Activated T-helper 1 cell treated with anti-CD3 and anti-CD28 coated beads, Interleukin-12 subunit alpha, Interleukin-12 subunit beta, Interleukin-2, Interleukin-4 antibody, amounts not matched to agents 30 ng/mL and 10 ng/mL and 1 ng/mL, durations not matched to agents 14 hours and 24 hours and 36 hours (primary cell): ENCODE measurements around the gene AMZ1. TPM values are rescaled to one million over a fixed set of nuclear protein-coding genes. Genes with fewer than 3 reads are reported as not detected.
"Not testable (repeated sequence)": the region's sequence is repeated elsewhere in the genome, so short reads cannot be mapped to it uniquely, and the experiment has no call there.

Experiments
- DNase-seq: peaks from one replicate; pipeline ENCODE4 v3.0.0; 2021; ENCODE audit warnings: low spot score
- H3K27ac Mint-ChIP-seq: one replicate; pipeline ENCODE4 v1.8.0; 2021; ENCODE audit warnings: mild to moderate bottlenecking, mixed read lengths
- H3K27me3 Mint-ChIP-seq: one replicate; pipeline ENCODE4 v1.8.0; 2022; ENCODE audit warnings: mild to moderate bottlenecking, moderate library complexity, mixed read lengths; ENCODE audit not compliant: insufficient read depth
- H3K36me3 Mint-ChIP-seq: one replicate; pipeline ENCODE4 v1.8.0; 2021; ENCODE audit warnings: low read depth, mixed read lengths
- H3K4me1 Mint-ChIP-seq: one replicate; pipeline ENCODE4 v1.8.0; 2021; ENCODE audit warnings: low read depth, mixed read lengths
- H3K4me3 Mint-ChIP-seq: one replicate; pipeline ENCODE4 v1.8.0; 2021; ENCODE audit warnings: mild to moderate bottlenecking, moderate library complexity, mixed read lengths
- H3K9me3 Mint-ChIP-seq: one replicate; pipeline ENCODE4 v1.8.0; 2021; ENCODE audit warnings: mixed read lengths
- intact Hi-C: fragments of 100-400 bp; cut with micrococcal nuclease; formaldehyde crosslinking; loops from one replicate; pipeline ENCODE4 v1.15.1; 2024
- total RNA-seq: library from RNA; stranded (reverse); gene quantifications from 2 replicates; pipeline ENCODE4 v1.2.3, GENCODE V29; 2022

Gene AMZ1
- total RNA-seq, 1 donor from 2014 or later = 0.05 TPM

- Mint-ChIP-seq H3K4me1 (peaks cover 31% of the 10 kb centered on the region), H3K4me3 (no peak overlapping the region), H3K27me3 (peaks cover 3% of the 10 kb centered on the region), H3K27ac (no peak overlapping the region), H3K36me3 (peaks cover 22% of the 10 kb centered on the region), H3K9me3 (no peaks in the 10 kb centered on the region)
- no peak for DNase-seq
- intact Hi-C loops = no loop called here
Measured at GRCh38 chr7:2735744-2736143, 47.7 kb downstream of the AMZ1 start.

GRCh38 chr7:2736411-2736914, 48.5 kb downstream of the AMZ1 start:
- Mint-ChIP-seq H3K36me3 (peaks cover 19% of the 10 kb centered on the region), H3K4me3 (no peak overlapping the region), H3K4me1 (peaks cover 27% of the 10 kb centered on the region), H3K27ac (no peak overlapping the region), H3K9me3 (no peaks in the 10 kb centered on the region), H3K27me3 (peaks cover 5% of the 10 kb centered on the region)
- no peak for DNase-seq
- intact Hi-C loops = no loop called here

GRCh38 chr7:2737005-2737743, 49.2 kb downstream of the AMZ1 start:
- H3K27ac Mint-ChIP-seq, H3K27me3 Mint-ChIP-seq, H3K9me3 Mint-ChIP-seq, intact Hi-C loops, H3K4me3 Mint-ChIP-seq, DNase-seq: not testable (repeated sequence)
- peaks cover 14% of the 10 kb centered on the region for H3K36me3 Mint-ChIP-seq
- H3K4me1 Mint-ChIP-seq = peaks cover 20% of the 10 kb centered on the region

- Mint-ChIP-seq H3K36me3 (peaks cover 10% of the 10 kb centered on the region), H3K4me1 (peaks cover 19% of the 10 kb centered on the region), H3K27me3 (peaks cover 5% of the 10 kb centered on the region), H3K9me3 (no peaks in the 10 kb centered on the region), H3K4me3 (no peak overlapping the region), H3K27ac (no peak overlapping the region)
- DNase-seq = no peak
- intact Hi-C loops = no loop called here
Measured at GRCh38 chr7:2737771-2738540, 50.0 kb downstream of the AMZ1 start.

GRCh38 chr7:2738766-2739549, 51.0 kb downstream of the AMZ1 start:
- no peak overlapping the region for H3K27ac Mint-ChIP-seq
- peaks cover 6% of the 10 kb centered on the region for H3K36me3 Mint-ChIP-seq
- peaks cover 5% of the 10 kb centered on the region for H3K27me3 Mint-ChIP-seq
- H3K9me3 Mint-ChIP-seq = no peaks in the 10 kb centered on the region
- DNase-seq = no peak
- intact Hi-C loops = no loop called here
- H3K4me3 Mint-ChIP-seq = no peak overlapping the region
- peaks cover 13% of the 10 kb centered on the region for H3K4me1 Mint-ChIP-seq

GRCh38 chr7:2743523-2744185, 55.7 kb downstream of the AMZ1 start:
- H3K27ac Mint-ChIP-seq, intact Hi-C loops, H3K9me3 Mint-ChIP-seq, DNase-seq, H3K36me3 Mint-ChIP-seq, H3K27me3 Mint-ChIP-seq, H3K4me3 Mint-ChIP-seq: not testable (repeated sequence)
- peaks cover 14% of the 10 kb centered on the region for H3K4me1 Mint-ChIP-seq

- H3K36me3 Mint-ChIP-seq, H3K9me3 Mint-ChIP-seq, DNase-seq, H3K27ac Mint-ChIP-seq, H3K27me3 Mint-ChIP-seq, H3K4me3 Mint-ChIP-seq, intact Hi-C loops: not testable (repeated sequence)
- H3K4me1 Mint-ChIP-seq = peaks cover 15% of the 10 kb centered on the region
Measured at GRCh38 chr7:2748684-2749083, 60.7 kb downstream of the AMZ1 start.

GRCh38 chr7:2750004-2750407, 62.0 kb downstream of the AMZ1 start:
- peaks cover 2% of the 10 kb centered on the region for H3K9me3 Mint-ChIP-seq
- no peak overlapping the region for H3K4me3 Mint-ChIP-seq
- peaks cover 10% of the 10 kb centered on the region for H3K36me3 Mint-ChIP-seq
- intact Hi-C loops = no loop called here
- DNase-seq = no peak
- peaks cover 15% of the 10 kb centered on the region for H3K4me1 Mint-ChIP-seq
- H3K27ac Mint-ChIP-seq = no peak overlapping the region
- no peaks in the 10 kb centered on the region for H3K27me3 Mint-ChIP-seq

GRCh38 chr7:2751086-2751485, 63.1 kb downstream of the AMZ1 start:
- intact Hi-C loops = no loop called here
- Mint-ChIP-seq H3K27ac (no peak overlapping the region), H3K4me3 (no peak overlapping the region), H3K36me3 (peaks cover 17% of the 10 kb centered on the region), H3K27me3 (no peaks in the 10 kb centered on the region), H3K4me1 (peaks cover 15% of the 10 kb centered on the region), H3K9me3 (peaks cover 9% of the 10 kb centered on the region)
- no peak for DNase-seq

- Mint-ChIP-seq H3K27me3 (no peaks in the 10 kb centered on the region), H3K9me3 (peaks cover 9% of the 10 kb centered on the region), H3K27ac (no peak overlapping the region), H3K4me1 (peaks cover 35% of the 10 kb centered on the region), H3K4me3 (no peak overlapping the region), H3K36me3 (peaks cover 28% of the 10 kb centered on the region)
- intact Hi-C loops = no loop called here
- DNase-seq = no peak
Measured at GRCh38 chr7:2753148-2753547, 65.1 kb downstream of the AMZ1 start.

- Mint-ChIP-seq H3K4me3 (no peak overlapping the region), H3K27ac (peak overlapping the region; percentile 15), H3K36me3 (peaks cover 28% of the 10 kb centered on the region), H3K27me3 (no peaks in the 10 kb centered on the region), H3K9me3 (peaks cover 9% of the 10 kb centered on the region), H3K4me1 (peaks cover 42% of the 10 kb centered on the region)
- intact Hi-C loops = no loop called here
- DNase-seq = no peak
Measured at GRCh38 chr7:2754086-2754485, 66.1 kb downstream of the AMZ1 start.

GRCh38 chr7:2754912-2755311, 66.9 kb downstream of the AMZ1 start:
- H3K36me3 Mint-ChIP-seq = peaks cover 30% of the 10 kb centered on the region
- H3K4me3 Mint-ChIP-seq = no peak overlapping the region
- H3K9me3 Mint-ChIP-seq = peaks cover 9% of the 10 kb centered on the region
- peaks cover 51% of the 10 kb centered on the region for H3K4me1 Mint-ChIP-seq
- no peak for DNase-seq
- no peak overlapping the region for H3K27ac Mint-ChIP-seq
- intact Hi-C loops = loop anchor here (5.0 kb wide), 2 partner anchors 228 to 352 kb away; no protein-coding TSS in a partner anchor
- H3K27me3 Mint-ChIP-seq = no peaks in the 10 kb centered on the region
